Spleen (tissue), 7 donors: Measurements from ENCODE around the gene HS3ST4.

ENCODE experiments used
- POLR2AphosphoS5 ChIP-seq, 3 donors: sonication (generic); formaldehyde crosslinking; IDR thresholded peaks; one replicate each; pipeline ENCODE4 v1.5.1; 2017; ENCODE audit warnings: antibody characterized with exemption in 3 of 3
- TF ChIP-seq, protein P1 (sequence below), 11 experiments: fragments of 200-600 bp in 7 of 11; fragments of 450-650 bp in 4 of 11; sonication (generic) in 4 of 11; IDR thresholded peaks in 8 of 11; conservative IDR thresholded peaks in 3 of 11; 1 replicate in 7 of 11; 2 replicates in 4 of 11; pipeline versions ENCODE4 v1.4.0 to v1.8.0; 2016 to 2021; ENCODE audit warnings: antibody characterized with exemption in 11 of 11, inconsistent platforms in 4 of 11, mild to moderate bottlenecking in 1 of 11
- donor health status: DM: no; HTN: no; CAD: no; lungs with moderate emphysema.
- donor health status: DM: no; HTN: no; CAD: no.
- donor health status: DM: no; HTN: no; CAD: no.

DNA sequence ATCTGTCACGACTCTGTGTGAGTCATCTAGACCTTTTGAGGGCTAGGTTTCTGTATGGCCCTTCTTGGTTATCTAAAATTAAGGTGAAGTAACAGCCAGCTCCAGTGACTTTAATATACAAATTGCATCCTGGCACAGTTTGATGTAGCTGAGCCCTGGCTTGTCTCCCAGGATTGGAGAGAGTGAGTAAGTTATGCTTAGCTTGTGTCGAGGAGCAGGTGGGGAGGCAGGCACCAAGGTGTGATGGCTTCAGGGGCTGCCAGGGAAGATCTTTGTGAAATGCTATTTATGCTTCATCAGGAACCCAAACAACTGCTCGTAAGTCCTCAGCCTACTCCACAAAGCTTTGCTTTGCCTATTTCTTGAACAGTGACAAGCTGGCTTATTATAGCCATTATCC, 261.2 kb downstream of the HS3ST4 start:
- TF ChIP-seq POLR2AphosphoS5 (IDR thresholded peaks at IDR 0.05) = no peak
- TF ChIP-seq, protein P1, sequence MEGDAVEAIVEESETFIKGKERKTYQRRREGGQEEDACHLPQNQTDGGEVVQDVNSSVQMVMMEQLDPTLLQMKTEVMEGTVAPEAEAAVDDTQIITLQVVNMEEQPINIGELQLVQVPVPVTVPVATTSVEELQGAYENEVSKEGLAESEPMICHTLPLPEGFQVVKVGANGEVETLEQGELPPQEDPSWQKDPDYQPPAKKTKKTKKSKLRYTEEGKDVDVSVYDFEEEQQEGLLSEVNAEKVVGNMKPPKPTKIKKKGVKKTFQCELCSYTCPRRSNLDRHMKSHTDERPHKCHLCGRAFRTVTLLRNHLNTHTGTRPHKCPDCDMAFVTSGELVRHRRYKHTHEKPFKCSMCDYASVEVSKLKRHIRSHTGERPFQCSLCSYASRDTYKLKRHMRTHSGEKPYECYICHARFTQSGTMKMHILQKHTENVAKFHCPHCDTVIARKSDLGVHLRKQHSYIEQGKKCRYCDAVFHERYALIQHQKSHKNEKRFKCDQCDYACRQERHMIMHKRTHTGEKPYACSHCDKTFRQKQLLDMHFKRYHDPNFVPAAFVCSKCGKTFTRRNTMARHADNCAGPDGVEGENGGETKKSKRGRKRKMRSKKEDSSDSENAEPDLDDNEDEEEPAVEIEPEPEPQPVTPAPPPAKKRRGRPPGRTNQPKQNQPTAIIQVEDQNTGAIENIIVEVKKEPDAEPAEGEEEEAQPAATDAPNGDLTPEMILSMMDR (IDR thresholded peaks at IDR 0.05 in 8 of 11, conservative IDR thresholded peaks at IDR 0.05 in 3 of 11) = no peak
